Measurements from ENCODE around the gene BRAP. TPM values are rescaled to one million over a fixed set of nuclear protein-coding genes. Genes with fewer than 3 reads are reported as not detected.
A peak's percentile ranks its signal among the peaks of the same experiment; 100 is the strongest.
"Not testable (repeated sequence)": the region's sequence is repeated elsewhere in the genome, so short reads cannot be mapped to it uniquely, and the experiment has no call there.

BRAP gene
- total RNA-seq, 4 donors from 2014 or later = 25.2 to 38.5 (median 29.2) TPM

- no peak for ATAC-seq
- Histone ChIP-seq H3K9me3 (no peaks in the 10 kb centered on the region), H3K36me3 (peaks cover 0 to 38% of the 10 kb centered on the region in 2 donors), H3K27me3 (no peaks in the 10 kb centered on the region), H3K4me1 (no peaks in the 10 kb centered on the region), H3K27ac (no peak overlapping the region), H3K4me3 (no peak overlapping the region)
- no peak for TF ChIP-seq CTCF (IDR thresholded peaks at IDR 0.05 in 4 of 5, conservative IDR thresholded peaks at IDR 0.05 in 1 of 5)
- no peak for TF ChIP-seq POLR2A (IDR thresholded peaks at IDR 0.05)
- intact Hi-C loops (cut with DNase I; ENCODE audit: low total_unique reads) (no loop called here), in situ Hi-C loops (cut with MboI; ENCODE audit: low sequenced_read_pairs in 4 of 4) (no loop called here)
- DNase-seq = no peak
Measured at GRCh38 chr12:111728795-111729194, 43.0 kb upstream of the BRAP start.

- ATAC-seq; in situ Hi-C loops (cut with MboI; ENCODE audit: low sequenced_read_pairs in 4 of 4); H3K4me1 ChIP-seq; intact Hi-C loops (cut with DNase I; ENCODE audit: low total_unique reads); H3K4me3 ChIP-seq; H3K27ac ChIP-seq; H3K9me3 ChIP-seq; H3K27me3 ChIP-seq; DNase-seq: not testable (repeated sequence)
- peaks cover 0 to 33% of the 10 kb centered on the region in 2 donors for H3K36me3 ChIP-seq
Measured at GRCh38 chr12:111723646-111724360, 38.0 kb upstream of the BRAP start.

GRCh38 chr12:111720457-111720856 lies 34.7 kb upstream of the BRAP start:
- Histone ChIP-seq H3K36me3 (peaks cover 0 to 27% of the 10 kb centered on the region in 2 donors), H3K9me3 (no peaks in the 10 kb centered on the region), H3K27me3 (no peaks in the 10 kb centered on the region), H3K27ac (no peak overlapping the region), H3K4me3 (no peak overlapping the region), H3K4me1 (no peaks in the 10 kb centered on the region)
- no peak for TF ChIP-seq CTCF (IDR thresholded peaks at IDR 0.05 in 4 of 5, conservative IDR thresholded peaks at IDR 0.05 in 1 of 5)
- TF ChIP-seq POLR2A (IDR thresholded peaks at IDR 0.05) = no peak
- in situ Hi-C loops (cut with MboI; ENCODE audit: low sequenced_read_pairs in 4 of 4) = no loop called here
- intact Hi-C loops (cut with DNase I; ENCODE audit: low total_unique reads) = no loop called here
- no peak for DNase-seq
- no peak for ATAC-seq

- H3K27me3 ChIP-seq; H3K4me3 ChIP-seq; H3K4me1 ChIP-seq; intact Hi-C loops (cut with DNase I; ENCODE audit: low total_unique reads); in situ Hi-C loops (cut with MboI; ENCODE audit: low sequenced_read_pairs in 4 of 4); H3K9me3 ChIP-seq: not testable (repeated sequence)
- peak in 1 of 2 donors; percentile 53 for DNase-seq
- peak; percentile 33 to 37 for ATAC-seq
- H3K27ac ChIP-seq = peak overlapping the region in 3 of 4 donors; percentile 33 to 76 (median 61)
- H3K36me3 ChIP-seq = peaks cover 0 to 27% of the 10 kb centered on the region in 2 donors
Measured at GRCh38 chr12:111719316-111719715, 33.6 kb upstream of the BRAP start.

GRCh38 chr12:111715279-111715678 lies 29.5 kb upstream of the BRAP start:
- peaks cover 0 to 4% of the 10 kb centered on the region in 2 donors for H3K4me1 ChIP-seq
- ATAC-seq (peak; percentile 60 to 88), DNase-seq (peak; percentile 25 to 81)
- H3K27ac ChIP-seq = peak overlapping the region; percentile 28 to 82 (median 67)
- H3K9me3 ChIP-seq = no peaks in the 10 kb centered on the region
- in situ Hi-C loops (cut with MboI; ENCODE audit: low sequenced_read_pairs in 4 of 4) = no loop called here
- H3K4me3 ChIP-seq = no peak overlapping the region
- TF ChIP-seq POLR2A (IDR thresholded peaks at IDR 0.05) = no peak
- TF ChIP-seq CTCF (IDR thresholded peaks at IDR 0.05 in 4 of 5, conservative IDR thresholded peaks at IDR 0.05 in 1 of 5) = no peak
- intact Hi-C loops (cut with DNase I; ENCODE audit: low total_unique reads) = no loop called here
- H3K27me3 ChIP-seq = no peaks in the 10 kb centered on the region
- peaks cover 0 to 39% of the 10 kb centered on the region in 2 donors for H3K36me3 ChIP-seq

All from gastrocnemius medialis (tissue), 4 donors.